HG02678 (cell line): ENCODE measurements around the gene RERE.

Experiments used
- ATAC-seq: cut with Tn5 transposase; IDR thresholded peaks from one replicate; pipeline ENCODE4 v1.9.1; 2021; ENCODE audit warnings: mild to moderate bottlenecking, moderate library complexity; ENCODE audit not compliant: unreplicated experiment

Gene RERE

GRCh38 chr1:8358897-8359616 lies 458.4 kb downstream of the RERE start:
- ATAC-seq = no peak

DNA sequence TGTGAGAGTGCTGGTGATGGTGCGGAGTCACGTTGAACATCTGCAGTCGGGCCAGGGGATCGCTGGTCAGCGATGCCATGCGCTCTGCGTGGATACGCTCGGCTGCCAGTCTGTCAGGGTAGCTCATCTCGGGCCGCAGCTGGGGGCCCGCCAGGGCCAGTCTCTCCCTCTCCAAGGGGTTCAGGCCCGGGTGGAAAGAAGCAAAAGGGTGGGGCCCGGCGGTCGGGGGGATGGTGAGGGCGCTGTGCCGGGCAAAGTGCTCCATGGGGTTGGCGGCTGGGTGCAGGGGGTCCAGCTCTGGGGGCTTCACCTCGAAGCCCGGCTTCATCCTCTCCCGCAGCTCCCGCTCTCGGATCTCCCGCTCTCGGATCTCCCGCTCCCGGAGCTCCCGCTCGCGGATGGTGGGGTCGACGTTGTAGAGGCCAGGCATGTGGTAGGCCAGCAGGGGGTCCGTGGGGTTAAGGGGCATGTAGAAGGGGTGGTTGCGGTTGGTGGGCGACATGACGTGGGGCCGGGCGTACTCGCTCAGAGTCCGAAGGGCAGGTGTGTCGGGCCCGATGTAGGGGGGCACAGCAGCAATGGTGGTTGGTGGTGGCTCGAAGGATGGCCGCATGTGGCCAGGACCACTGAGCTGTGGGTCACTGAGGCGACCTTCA lies 459.1 kb downstream of the RERE start:
- ATAC-seq = no peak

DNA sequence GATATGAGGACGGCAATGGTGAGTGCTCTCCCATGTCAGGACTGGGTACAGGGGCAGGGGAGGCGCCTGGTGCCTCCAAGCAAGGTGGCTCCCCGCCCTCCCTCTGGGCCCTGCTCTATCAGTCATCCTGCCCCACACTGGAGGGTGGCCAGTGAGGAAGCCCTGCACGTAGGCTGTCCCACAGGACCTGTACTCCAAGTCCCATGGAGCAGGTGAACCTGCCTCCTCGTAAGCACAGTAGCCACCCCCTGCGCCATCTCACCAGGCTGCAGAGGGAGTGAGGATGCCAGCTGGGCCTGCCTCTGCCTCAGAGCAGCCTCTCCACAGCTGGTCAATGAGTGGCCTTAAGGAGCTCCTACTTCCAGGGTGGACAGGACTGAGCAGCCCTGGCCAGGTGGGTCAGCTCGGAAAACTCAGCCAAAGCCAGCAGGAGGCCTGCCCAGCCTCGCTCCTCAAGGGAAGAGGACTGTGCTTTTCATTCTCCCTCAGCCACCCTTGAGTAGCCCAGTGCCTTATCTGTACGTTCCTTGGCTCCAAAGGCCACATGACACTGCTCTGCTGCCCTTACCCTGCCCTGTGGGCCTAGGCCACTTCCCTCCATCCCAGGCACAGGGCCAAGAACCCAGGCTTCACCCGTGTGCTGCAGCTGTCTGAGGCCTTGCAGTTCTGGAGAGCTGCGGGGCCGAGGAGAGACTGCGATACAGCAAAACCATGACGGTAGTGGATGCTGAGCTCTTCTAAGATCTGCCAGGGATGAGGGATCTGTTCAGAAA lies 459.9 kb downstream of the RERE start:
- no peak for ATAC-seq

GRCh38 chr1:8356256-8357209 lies 460.9 kb downstream of the RERE start:
- no peak for ATAC-seq

- ATAC-seq = no peak
These were observed 461.8 kb downstream of the RERE start for GRCh38 chr1:8355439-8356255.

- ATAC-seq = no peak
These were observed 463.4 kb downstream of the RERE start for GRCh38 chr1:8354038-8354437.

GRCh38 chr1:8352886-8353785 lies 464.3 kb downstream of the RERE start:
- ATAC-seq = no peak

- no peak for ATAC-seq
These were observed 465.0 kb downstream of the RERE start for GRCh38 chr1:8352471-8352845.

GRCh38 chr1:8351693-8352470 lies 465.6 kb downstream of the RERE start:
- no peak for ATAC-seq

GRCh38 chr1:8350914-8351684 lies 466.3 kb downstream of the RERE start:
- no peak for ATAC-seq

GRCh38 chr1:8349961-8350360 lies 467.5 kb downstream of the RERE start:
- ATAC-seq = no peak

- no peak for ATAC-seq
These were observed 468.0 kb downstream of the RERE start for GRCh38 chr1:8349473-8349865.

- ATAC-seq = no peak
These were observed 468.5 kb downstream of the RERE start for GRCh38 chr1:8348777-8349472.

- ATAC-seq = no peak
These were observed 469.2 kb downstream of the RERE start for GRCh38 chr1:8348047-8348776.

- ATAC-seq = no peak
These were observed 469.8 kb downstream of the RERE start for GRCh38 chr1:8347635-8348034.
